ENCODE data around the gene GREB1. TPM values are rescaled to one million over a fixed set of nuclear protein-coding genes. Genes with fewer than 3 reads are reported as not detected.

The GREB1 gene
- total RNA-seq, 2 experiments from 2014 or later = 0.10 to 0.29 TPM

DNA sequence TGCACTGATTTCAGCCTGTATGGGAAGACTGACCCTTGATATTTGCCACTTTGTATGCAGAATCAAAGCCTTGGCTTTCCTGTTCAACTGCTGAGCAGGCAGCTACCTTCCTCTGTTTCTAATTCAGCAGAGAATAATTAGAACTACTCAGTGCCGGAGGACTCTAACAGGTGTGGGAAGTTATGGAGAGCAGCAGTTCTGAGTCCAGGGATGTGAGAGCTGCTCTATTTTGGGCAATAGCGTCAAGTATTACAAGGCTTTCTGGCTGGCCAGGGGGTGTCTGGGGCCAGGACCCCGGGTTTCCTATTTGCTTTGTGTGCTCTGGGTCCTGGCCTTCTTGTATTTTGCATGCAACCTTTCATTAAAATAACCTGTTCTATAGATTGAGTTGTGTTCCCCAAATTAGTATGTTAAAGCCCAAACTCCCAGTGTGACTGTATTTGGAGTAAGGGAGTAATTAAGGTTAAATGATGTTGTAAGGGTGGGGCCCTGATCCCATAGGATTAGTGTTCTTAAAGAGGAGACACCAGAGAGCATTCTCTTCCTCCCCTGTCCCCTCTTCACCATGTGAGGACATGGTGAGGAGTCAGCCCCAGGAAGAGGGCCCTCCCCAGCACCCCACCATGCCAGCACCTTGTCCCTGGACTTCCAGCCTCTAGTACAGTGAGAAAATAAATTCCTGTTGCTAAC lies 141.7 kb downstream of the GREB1 start:
- Mint-ChIP-seq H3K27ac (no peak overlapping the region), H3K27me3 (peaks cover 44% of the 10 kb centered on the region), H3K4me3 (no peak overlapping the region), H3K36me3 (ENCODE audit: low read depth) (no peaks in the 10 kb centered on the region), H3K9me3 (no peaks in the 10 kb centered on the region), H3K4me1 (peaks cover 3% of the 10 kb centered on the region)
- CTCF ChIA-PET = no interaction called here
- POLR2A ChIA-PET = no interaction called here
- DNase-seq = no peak

DNA sequence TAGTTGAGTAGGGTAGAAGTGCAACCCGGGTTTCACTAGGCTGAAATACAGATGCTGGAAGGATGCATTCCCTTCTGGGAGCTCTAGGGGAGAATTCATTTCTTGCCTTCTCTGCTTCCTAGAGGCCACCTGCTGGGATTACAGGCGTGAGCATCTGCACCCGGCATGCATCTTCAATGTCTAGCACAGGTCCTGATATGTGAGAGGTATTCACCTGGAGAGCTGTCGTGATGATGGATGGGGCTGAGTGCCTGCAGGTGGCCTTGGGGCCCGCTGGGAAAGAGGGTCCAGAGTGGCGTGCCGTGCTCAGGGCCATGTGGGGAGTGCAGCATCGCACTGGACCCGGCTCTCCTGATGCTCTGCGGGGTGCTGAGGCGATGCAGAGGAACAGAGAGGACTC lies 142.8 kb downstream of the GREB1 start:
- no peaks in the 10 kb centered on the region for H3K9me3 Mint-ChIP-seq
- H3K27me3 Mint-ChIP-seq = peaks cover 43% of the 10 kb centered on the region
- no peaks in the 10 kb centered on the region for H3K36me3 Mint-ChIP-seq (ENCODE audit: low read depth)
- CTCF ChIA-PET = no interaction called here
- POLR2A ChIA-PET = no interaction called here
- H3K4me1 Mint-ChIP-seq = peaks cover 3% of the 10 kb centered on the region
- H3K4me3 Mint-ChIP-seq = no peak overlapping the region
- no peak for DNase-seq
- H3K27ac Mint-ChIP-seq = no peak overlapping the region

DNA sequence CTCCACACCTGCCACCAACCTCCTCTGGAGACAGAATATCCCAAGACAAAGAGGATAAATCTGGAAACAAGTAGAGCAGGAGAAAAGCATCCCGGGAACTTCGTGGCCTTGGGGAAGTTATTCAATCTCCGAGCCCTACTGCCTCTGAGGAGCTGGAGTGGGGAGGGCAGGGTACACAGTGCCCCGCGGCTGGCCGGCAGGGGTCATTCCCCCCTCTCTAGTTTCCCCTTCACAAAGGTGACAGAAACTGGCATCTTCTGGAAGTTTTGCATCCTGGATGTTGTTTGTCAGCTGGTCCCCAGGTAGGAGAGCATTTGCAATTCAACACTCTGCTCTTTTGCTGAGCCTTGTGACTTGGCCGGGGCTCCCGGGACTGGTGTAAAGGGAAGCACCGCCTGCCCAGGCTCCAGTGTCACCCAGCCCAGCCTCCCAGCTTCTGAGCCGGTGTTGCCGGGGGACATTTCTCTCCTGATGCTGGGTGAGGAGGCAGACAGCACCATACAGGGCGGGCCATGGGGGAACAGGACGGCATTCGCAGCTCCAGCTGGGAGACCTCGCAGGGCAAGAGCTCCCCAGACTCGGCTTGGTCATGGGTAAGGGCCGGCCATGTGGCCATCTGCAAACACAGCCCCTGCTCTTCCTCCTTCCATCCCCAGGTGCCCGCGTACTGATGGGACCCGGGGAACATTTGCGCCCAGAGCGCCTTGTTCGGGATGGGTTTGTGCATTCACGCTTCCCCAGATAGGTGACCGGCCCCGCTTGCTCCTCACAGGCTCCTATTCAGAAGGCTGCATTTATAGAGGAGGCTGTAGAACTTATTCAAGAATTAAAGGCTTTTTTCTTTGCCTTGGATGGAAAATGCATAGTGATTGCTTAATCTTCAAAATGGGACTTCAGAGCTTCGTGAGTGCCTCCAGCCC lies 143.6 kb downstream of the GREB1 start:
- POLR2A ChIA-PET = no interaction called here
- Mint-ChIP-seq H3K27ac (no peak overlapping the region), H3K9me3 (no peaks in the 10 kb centered on the region), H3K27me3 (peaks cover 41% of the 10 kb centered on the region), H3K4me1 (peaks cover 8% of the 10 kb centered on the region), H3K4me3 (no peak overlapping the region), H3K36me3 (ENCODE audit: low read depth) (no peaks in the 10 kb centered on the region)
- CTCF ChIA-PET = no interaction called here
- no peak for DNase-seq

DNA sequence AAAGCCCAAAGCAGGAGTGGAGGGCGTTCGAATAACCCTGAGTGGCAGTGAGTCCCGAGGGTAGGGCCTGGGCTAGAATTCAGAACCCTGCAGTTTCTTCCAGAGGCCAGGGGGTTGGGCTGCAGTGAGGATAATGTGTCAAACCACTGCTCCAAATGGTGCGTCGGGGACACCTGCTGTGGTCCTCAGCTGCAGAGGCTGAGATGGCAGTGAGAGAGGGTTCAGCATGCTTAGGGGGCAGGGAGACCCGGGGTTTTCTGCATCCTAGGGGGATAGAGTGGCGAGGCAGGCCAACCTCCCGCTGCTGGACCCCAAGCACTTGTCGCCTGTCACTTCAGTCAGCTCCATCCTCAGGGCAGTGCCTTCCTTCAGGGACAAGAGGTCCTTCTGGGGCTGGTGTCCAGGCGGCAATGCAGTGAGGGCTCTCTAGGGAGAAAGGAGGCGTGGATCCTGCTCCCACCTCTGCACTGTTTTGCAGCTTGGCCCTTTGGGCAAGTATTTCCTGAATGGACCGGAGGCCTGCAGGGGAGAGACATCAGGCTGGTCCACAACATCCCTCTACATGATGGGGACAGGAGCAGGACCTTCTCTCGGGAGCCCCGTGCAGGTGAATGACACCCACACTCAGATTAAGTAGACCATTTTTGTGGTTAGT lies 144.6 kb downstream of the GREB1 start:
- ChIA-PET POLR2A (no interaction called here), CTCF (no interaction called here)
- Mint-ChIP-seq H3K4me3 (no peak overlapping the region), H3K36me3 (ENCODE audit: low read depth) (no peaks in the 10 kb centered on the region), H3K9me3 (no peaks in the 10 kb centered on the region), H3K27ac (no peak overlapping the region), H3K27me3 (peaks cover 38% of the 10 kb centered on the region), H3K4me1 (peaks cover 5% of the 10 kb centered on the region)
- DNase-seq = no peak

DNA sequence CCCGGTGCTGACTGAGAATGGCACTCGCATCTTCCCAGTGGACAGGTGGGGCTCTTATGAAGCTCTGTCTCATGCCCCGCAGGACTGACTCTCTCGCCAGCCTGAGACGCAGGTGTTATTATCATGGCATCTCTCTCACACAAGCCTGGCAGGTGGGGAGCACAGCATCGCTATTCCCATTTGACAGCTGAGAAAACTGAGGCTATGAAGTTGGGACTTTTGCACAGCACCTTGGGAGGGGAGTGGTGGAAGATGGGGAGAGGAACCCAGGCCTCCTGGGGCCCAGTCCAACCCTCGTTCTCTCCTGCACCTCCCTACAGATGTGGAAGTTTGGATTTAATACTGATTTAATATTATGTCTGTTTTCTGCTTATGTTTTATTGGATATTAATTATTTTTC lies 145.2 kb downstream of the GREB1 start:
- CTCF ChIA-PET = no interaction called here

DNA sequence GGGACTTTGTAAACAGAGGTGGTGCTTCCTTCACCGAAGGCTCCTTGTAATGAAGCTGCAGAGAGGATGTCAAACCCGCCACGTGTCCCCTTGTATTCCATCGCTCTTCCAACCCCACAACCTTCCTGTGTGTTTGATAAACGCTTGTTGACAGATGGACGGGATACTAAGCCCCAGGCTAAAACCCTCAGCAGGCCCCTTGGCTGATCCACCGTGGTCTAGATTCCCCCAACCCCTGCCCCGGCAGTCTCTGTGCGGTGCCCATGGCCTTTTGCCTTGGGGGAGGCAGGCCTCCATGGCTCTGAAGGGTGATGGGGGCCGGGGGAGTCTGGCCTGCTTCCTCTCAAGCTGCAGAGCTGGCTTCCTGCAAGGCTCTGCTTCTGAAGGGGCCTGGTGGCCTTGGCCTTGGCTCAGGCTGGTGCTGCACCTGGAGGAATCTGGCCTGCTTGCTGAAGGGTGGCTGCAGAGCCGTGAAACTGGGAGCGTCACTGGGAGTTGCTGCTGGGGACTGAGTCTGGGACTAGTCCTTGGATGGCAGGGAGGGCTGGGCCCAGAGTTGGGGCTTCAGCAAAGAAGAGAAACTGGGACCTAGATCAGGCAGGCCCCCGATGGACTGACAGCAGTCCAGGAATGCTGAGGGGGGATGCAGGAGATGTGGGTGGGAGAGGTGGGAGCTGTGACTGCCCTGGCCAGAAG lies 145.8 kb downstream of the GREB1 start:
- DNase-seq = no peak
- H3K4me1 Mint-ChIP-seq = peaks cover 5% of the 10 kb centered on the region
- no peaks in the 10 kb centered on the region for H3K9me3 Mint-ChIP-seq
- POLR2A ChIA-PET = interaction anchor here (0.6 kb wide), 1 partner anchor 420 kb away, joined by 4 read pairs; no protein-coding TSS in a partner anchor
- H3K27me3 Mint-ChIP-seq = peaks cover 34% of the 10 kb centered on the region
- H3K27ac Mint-ChIP-seq = no peak overlapping the region
- H3K36me3 Mint-ChIP-seq (ENCODE audit: low read depth) = no peaks in the 10 kb centered on the region
- no peak overlapping the region for H3K4me3 Mint-ChIP-seq
- CTCF ChIA-PET = interaction anchor here (1.8 kb wide), 2 partner anchors 13 to 39 kb away, joined by 4 to 6 read pairs; no protein-coding TSS in a partner anchor

More for the DNA sequence above, 145.2 kb downstream of the GREB1 start:
- no peaks in the 10 kb centered on the region for H3K36me3 Mint-ChIP-seq (ENCODE audit: low read depth)
- H3K4me1 Mint-ChIP-seq = peaks cover 5% of the 10 kb centered on the region
- H3K27ac Mint-ChIP-seq = no peak overlapping the region
- no peak overlapping the region for H3K4me3 Mint-ChIP-seq
- no peak for DNase-seq
- POLR2A ChIA-PET = no interaction called here
- peaks cover 35% of the 10 kb centered on the region for H3K27me3 Mint-ChIP-seq
- H3K9me3 Mint-ChIP-seq = no peaks in the 10 kb centered on the region

DNA sequence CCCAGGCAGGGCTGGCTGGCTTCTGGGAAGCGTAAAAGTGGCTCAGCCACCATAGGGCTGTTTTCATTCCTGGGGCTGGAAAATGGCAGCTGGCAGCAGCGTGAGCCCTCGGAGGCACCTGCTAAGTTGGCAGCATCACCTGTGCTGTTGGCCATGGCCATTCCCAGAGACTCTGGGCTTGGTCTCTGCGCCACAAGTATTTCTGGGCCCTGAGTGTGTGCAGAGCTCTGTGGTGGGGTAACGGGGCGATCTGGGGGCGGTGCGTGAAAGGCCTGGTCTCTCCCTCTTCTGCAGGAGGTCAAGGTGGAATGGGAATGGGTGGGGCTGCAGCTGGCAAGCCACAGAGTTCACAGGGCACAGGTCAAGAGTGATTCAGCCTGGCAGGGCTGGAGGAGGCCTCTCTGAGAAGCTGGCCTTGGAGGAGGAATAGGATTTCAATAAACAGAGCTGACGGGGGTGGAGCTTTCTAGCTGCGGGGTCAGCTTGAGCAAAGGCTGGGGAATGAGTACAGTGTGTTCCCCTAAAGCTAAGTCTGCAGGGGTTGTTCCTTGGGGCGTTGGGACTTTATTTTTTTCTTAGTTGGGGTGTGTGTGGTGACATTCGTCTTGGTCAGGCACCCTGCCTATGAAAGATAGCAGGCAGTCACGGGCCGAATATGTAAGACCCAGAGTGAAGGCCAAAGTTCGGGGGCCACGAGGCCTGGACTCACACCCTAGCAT lies 146.5 kb downstream of the GREB1 start:
- H3K27me3 Mint-ChIP-seq = peaks cover 31% of the 10 kb centered on the region
- H3K36me3 Mint-ChIP-seq (ENCODE audit: low read depth) = no peaks in the 10 kb centered on the region
- ChIA-PET CTCF (interaction anchor here (1.1 to 1.8 kb wide), 4 partner anchors 13 to 100 kb away, joined by 3 to 6 read pairs (median 4); no protein-coding TSS in a partner anchor), POLR2A (interaction anchor here (0.6 kb wide), 1 partner anchor 421 kb away, joined by 4 read pairs; no protein-coding TSS in a partner anchor)
- no peaks in the 10 kb centered on the region for H3K9me3 Mint-ChIP-seq
- no peak for DNase-seq
- H3K27ac Mint-ChIP-seq = no peak overlapping the region
- H3K4me3 Mint-ChIP-seq = no peak overlapping the region
- peaks cover 5% of the 10 kb centered on the region for H3K4me1 Mint-ChIP-seq

DNA sequence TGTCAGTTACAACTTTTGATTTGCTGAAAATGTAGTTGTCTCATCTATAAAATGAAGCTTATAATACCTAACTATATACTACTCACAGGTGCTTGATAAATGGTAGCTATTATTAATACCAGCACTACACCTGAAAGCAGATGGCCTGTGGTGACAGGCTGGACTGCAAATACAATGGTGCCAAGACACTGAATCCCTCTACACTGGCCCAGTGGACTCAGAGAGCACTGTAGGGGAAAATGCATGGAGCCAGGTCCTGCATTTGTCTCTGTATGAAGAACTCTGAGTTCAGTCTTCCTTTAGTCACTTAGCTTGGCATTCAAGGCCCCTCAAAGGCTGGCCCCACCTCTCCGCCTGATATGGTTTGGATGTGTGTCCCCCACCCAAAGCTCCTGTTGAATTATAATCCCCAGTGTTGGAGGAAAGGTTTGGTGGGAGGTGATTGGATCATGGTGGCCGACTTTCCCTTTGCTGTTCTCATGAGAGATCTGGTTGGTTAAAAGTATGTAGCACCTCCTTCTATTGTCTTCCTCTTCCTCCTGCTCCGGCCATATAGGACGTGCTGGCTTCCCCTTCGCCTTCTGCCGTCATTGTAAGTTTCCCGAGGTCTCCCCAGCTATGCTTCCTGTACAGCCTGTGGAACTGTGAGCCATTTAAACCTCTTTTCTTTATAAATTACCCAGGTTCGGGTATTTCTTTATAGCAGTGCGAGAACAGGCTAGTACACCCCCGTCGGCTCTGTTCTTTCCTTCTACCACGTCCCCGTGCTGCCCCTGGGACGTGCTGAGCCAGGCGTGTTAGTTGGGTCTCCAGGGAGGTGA lies 147.3 kb downstream of the GREB1 start:
- ChIA-PET CTCF (interaction anchor here (1.1 to 1.8 kb wide), 4 partner anchors 12 to 100 kb away, joined by 3 to 6 read pairs (median 4); no protein-coding TSS in a partner anchor), POLR2A (no interaction called here)
- H3K4me1 Mint-ChIP-seq = peaks cover 5% of the 10 kb centered on the region
- no peak for DNase-seq
- H3K36me3 Mint-ChIP-seq (ENCODE audit: low read depth) = no peaks in the 10 kb centered on the region
- H3K27ac Mint-ChIP-seq = no peak overlapping the region
- H3K9me3 Mint-ChIP-seq = no peaks in the 10 kb centered on the region
- no peak overlapping the region for H3K4me3 Mint-ChIP-seq
- peaks cover 27% of the 10 kb centered on the region for H3K27me3 Mint-ChIP-seq

DNA sequence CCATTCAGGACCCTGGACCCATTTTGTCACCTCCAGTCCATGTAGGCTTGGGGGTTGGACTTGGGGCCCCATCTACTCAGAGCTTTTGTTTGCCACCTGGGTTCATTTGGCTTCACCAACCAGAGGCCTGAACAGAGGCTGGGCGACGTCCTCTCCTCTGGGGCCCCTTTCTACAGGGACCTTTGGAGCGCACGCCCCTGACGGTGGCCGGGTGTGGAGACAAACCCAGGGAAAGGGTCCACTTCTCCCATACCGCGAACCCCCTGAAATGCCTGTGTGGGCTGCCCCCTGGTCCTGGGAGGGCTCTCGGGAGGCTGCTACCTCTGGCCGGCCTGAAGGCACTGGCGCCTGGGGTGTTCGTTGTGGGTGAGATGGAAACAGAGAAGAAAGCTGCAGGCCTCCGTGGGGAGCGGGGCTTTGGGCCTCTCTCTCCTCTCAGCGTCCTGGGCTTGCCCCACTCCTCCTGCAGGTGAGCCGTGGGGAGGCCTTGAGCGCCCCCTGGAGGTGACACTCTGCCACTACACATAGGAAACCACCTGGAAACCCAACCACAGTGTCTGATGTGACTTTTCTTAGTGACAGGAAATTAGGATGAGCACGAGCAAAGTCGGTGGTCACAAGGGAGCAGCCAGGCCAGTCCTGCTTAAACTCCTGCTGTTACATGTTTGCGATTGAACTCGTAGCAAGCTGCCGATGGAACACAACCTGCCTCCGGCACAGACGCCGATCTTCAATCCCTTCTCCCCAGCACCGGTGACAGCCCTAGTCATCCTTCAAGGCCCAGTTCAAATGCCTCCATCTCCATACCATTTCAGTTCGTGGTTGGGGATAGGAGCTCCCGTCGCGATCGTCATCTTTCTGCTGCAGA lies 148.1 kb downstream of the GREB1 start:
- peaks cover 5% of the 10 kb centered on the region for H3K4me1 Mint-ChIP-seq
- ChIA-PET CTCF (interaction anchor here (0.6 to 2.0 kb wide), 8 partner anchors 11 to 99 kb away, joined by 3 to 6 read pairs (median 3); no protein-coding TSS in a partner anchor), POLR2A (no interaction called here)
- DNase-seq = peak; percentile 62
- H3K4me3 Mint-ChIP-seq = no peak overlapping the region
- no peak overlapping the region for H3K27ac Mint-ChIP-seq
- no peaks in the 10 kb centered on the region for H3K36me3 Mint-ChIP-seq (ENCODE audit: low read depth)
- H3K9me3 Mint-ChIP-seq = no peaks in the 10 kb centered on the region
- H3K27me3 Mint-ChIP-seq = peaks cover 19% of the 10 kb centered on the region

DNA sequence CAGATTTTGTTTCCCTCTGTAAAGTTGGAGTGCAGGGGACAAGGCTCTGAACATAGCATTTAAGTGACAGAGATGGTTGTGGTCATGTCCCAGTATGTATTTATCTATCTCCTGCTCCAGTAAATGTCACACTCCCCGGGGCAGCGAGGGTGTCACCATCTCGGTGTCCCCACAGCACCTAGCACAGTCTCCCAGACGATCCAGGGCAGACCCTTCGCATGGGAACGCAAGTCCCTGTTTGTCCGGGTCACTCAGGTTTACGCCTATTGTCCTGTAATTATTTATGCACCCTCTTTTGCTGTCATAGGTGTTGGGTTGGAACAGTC lies 148.7 kb downstream of the GREB1 start:
- Mint-ChIP-seq H3K27ac (no peak overlapping the region), H3K4me3 (no peak overlapping the region), H3K4me1 (peaks cover 8% of the 10 kb centered on the region), H3K9me3 (no peaks in the 10 kb centered on the region), H3K27me3 (peaks cover 14% of the 10 kb centered on the region), H3K36me3 (ENCODE audit: low read depth) (no peaks in the 10 kb centered on the region)
- CTCF ChIA-PET = interaction anchor here (0.6 to 2.0 kb wide), 5 partner anchors 11 to 37 kb away, joined by 3 to 6 read pairs (median 3); no protein-coding TSS in a partner anchor
- no peak for DNase-seq
- POLR2A ChIA-PET = no interaction called here

DNA sequence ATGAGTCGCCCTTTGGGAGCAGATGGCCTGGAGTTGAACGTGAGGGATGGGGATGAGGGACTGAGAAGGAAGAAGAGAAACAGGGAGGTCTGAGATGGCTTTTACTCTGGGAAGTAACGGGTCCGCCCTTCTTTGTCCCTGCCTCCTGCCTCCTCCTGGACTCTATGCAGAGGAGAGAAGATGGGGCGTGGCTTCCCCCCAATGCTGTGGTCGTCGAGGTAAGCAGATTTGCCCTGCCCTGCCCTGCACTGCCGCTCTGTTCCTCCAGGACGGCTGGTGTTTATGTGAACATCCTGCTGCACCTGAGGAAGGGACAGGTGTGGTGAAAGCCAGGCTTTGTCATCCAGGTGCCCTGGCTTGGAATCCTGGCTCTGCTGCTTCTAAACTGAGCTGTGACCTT lies 149.6 kb downstream of the GREB1 start:
- CTCF ChIA-PET = interaction anchor here (0.5 to 2.0 kb wide), 5 partner anchors 9 to 126 kb away, joined by 3 to 6 read pairs (median 3); no protein-coding TSS in a partner anchor
- Mint-ChIP-seq H3K36me3 (ENCODE audit: low read depth) (no peaks in the 10 kb centered on the region), H3K9me3 (no peaks in the 10 kb centered on the region), H3K4me1 (peaks cover 17% of the 10 kb centered on the region), H3K27me3 (peaks cover 10% of the 10 kb centered on the region), H3K4me3 (no peak overlapping the region), H3K27ac (no peak overlapping the region)
- no peak for DNase-seq
- POLR2A ChIA-PET = no interaction called here
